Sigmoid colon (tissue), 3 donors: ENCODE data around the gene KRTAP5-6.

ENCODE experiments used
- POLR2A ChIP-seq, 2 donors: fragments of 450-650 bp; IDR thresholded peaks; one replicate each; pipeline ENCODE4 v1.6.1; 2016; ENCODE audit warnings: antibody characterized with exemption in 2 of 2, mild to moderate bottlenecking in 2 of 2, moderate library complexity in 2 of 2
- TF ChIP-seq, protein P1 (sequence below), 4 experiments: fragments of 450-650 bp in 3 of 4; fragments of 200-600 bp in 1 of 4; IDR thresholded peaks; one replicate each; pipeline ENCODE4 v1.5.1; 2016 to 2019; ENCODE audit warnings: antibody characterized with exemption in 4 of 4, mild to moderate bottlenecking in 3 of 4, moderate library complexity in 2 of 4

DNA sequence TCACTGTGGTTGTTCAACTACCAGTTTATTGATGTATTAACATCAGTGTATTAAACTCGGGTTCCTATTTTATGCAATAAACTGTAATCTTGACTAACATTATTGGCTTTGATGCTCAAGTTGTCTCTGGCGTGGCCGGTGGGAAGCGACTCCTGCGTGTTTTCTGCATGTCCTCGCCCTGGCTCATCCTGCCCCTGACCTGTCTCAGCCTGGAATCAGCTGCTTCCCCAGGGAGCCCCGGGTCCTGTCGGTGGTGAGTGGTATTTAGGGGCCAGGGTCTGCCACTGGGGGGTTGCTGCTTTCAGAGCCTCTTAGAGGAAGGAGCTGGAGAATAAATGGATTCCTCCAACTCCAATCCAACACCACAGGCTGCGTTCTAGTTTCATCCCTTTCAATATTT is 30.9 kb downstream of the KRTAP5-6 start:
- TF ChIP-seq, protein P1, sequence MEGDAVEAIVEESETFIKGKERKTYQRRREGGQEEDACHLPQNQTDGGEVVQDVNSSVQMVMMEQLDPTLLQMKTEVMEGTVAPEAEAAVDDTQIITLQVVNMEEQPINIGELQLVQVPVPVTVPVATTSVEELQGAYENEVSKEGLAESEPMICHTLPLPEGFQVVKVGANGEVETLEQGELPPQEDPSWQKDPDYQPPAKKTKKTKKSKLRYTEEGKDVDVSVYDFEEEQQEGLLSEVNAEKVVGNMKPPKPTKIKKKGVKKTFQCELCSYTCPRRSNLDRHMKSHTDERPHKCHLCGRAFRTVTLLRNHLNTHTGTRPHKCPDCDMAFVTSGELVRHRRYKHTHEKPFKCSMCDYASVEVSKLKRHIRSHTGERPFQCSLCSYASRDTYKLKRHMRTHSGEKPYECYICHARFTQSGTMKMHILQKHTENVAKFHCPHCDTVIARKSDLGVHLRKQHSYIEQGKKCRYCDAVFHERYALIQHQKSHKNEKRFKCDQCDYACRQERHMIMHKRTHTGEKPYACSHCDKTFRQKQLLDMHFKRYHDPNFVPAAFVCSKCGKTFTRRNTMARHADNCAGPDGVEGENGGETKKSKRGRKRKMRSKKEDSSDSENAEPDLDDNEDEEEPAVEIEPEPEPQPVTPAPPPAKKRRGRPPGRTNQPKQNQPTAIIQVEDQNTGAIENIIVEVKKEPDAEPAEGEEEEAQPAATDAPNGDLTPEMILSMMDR (IDR thresholded peaks at IDR 0.05) = no peak
- TF ChIP-seq POLR2A (IDR thresholded peaks at IDR 0.05) = no peak
